Measurements from ENCODE around the gene PCDHGB4.
"Not testable (repeated sequence)": the region's sequence is repeated elsewhere in the genome, so short reads cannot be mapped to it uniquely, and the experiment has no call there.

PCDHGB4 gene

GRCh38 chr5:141422742-141423291 lies 35.3 kb downstream of the PCDHGB4 start:
- no peak for DNase-seq (ENCODE audit: low read depth in 1 of 2, low spot score in 1 of 2)

- DNase-seq (ENCODE audit: low read depth in 1 of 2, low spot score in 1 of 2) = no peak
These were observed 40.4 kb downstream of the PCDHGB4 start for GRCh38 chr5:141427783-141428426.

- no peak for DNase-seq (ENCODE audit: low read depth in 1 of 2, low spot score in 1 of 2)
These were observed 43.0 kb downstream of the PCDHGB4 start, which contains the start of gene PCDHGA12 for GRCh38 chr5:141430332-141431113. TSS of gene PCDHGA12 (plus strand) at chr5:141430507. CDS start at chr5:141430760, 253 bp downstream.

- no peak for DNase-seq (ENCODE audit: low read depth in 1 of 2, low spot score in 1 of 2)
These were observed 43.8 kb downstream of the PCDHGB4 start for GRCh38 chr5:141431286-141431685.

- not testable (repeated sequence) for DNase-seq (ENCODE audit: low read depth in 1 of 2, low spot score in 1 of 2)
These were observed 44.8 kb downstream of the PCDHGB4 start for GRCh38 chr5:141432308-141432707.

- DNase-seq (ENCODE audit: low read depth in 1 of 2, low spot score in 1 of 2) = not testable (repeated sequence)
These were observed 45.2 kb downstream of the PCDHGB4 start for GRCh38 chr5:141432726-141433125.

- DNase-seq (ENCODE audit: low read depth in 1 of 2, low spot score in 1 of 2) = no peak
These were observed 46.5 kb downstream of the PCDHGB4 start for GRCh38 chr5:141434006-141434405.

- DNase-seq (ENCODE audit: low read depth in 1 of 2, low spot score in 1 of 2) = no peak
These were observed 49.7 kb downstream of the PCDHGB4 start for GRCh38 chr5:141437221-141437620.

- no peak for DNase-seq (ENCODE audit: low read depth in 1 of 2, low spot score in 1 of 2)
These were observed 52.1 kb downstream of the PCDHGB4 start for GRCh38 chr5:141439411-141440141.
